HG02623 (cell line): ENCODE data around the gene UCN3.
"Not testable (repeated sequence)": the region's sequence is repeated elsewhere in the genome, so short reads cannot be mapped to it uniquely, and the experiment has no call there.

Experiments
- ATAC-seq: cut with Tn5 transposase; IDR thresholded peaks from one replicate; pipeline ENCODE4 v1.9.1; 2021; ENCODE audit warnings: moderate library complexity; ENCODE audit not compliant: unreplicated experiment

UCN3 gene

DNA sequence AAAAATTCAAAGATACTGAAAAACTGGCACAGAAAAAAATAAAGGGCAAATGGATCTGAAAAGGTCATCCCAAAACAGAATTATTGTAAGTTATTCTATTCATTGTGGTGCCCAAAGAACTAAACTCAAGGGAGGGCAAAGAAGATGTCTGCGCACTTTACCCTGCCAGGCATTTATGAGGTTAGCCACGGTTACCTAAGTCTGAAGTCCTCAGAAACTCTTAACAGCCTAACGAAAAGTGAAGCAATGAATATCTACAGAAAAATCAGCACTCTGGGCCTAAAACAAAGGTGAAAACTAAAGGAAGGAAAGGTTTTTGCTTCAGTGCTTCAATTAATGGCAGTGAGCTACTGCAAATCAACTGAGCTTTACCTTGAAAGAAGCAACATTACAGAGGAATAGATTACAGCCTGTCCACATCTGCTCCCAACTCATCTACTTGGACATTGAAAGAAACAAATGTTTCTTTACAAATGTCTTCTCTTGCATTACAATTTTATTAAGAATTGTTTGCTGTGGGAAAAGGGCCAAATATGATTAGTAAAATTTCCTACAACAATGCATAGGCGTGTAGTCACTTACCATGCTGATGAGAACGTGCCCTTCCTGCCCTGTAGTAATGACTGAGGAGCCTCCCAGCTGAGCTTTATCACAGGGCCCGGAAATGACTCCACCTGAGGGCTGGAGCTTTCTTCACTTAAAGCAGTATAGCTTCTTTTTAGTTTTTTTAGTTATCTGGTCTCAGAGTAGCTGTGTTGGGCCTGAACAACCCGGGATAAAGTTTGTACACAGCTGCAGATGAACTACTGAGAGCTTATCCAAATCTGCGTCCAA lies 39.7 kb downstream of the UCN3 start, which contains the start of gene TUBAL3:
TUBAL3 (minus strand) TSS at position 621 of the 834 bp plus-strand sequence; CDS start at position 585, 36 bp downstream.
- ATAC-seq = no peak

DNA sequence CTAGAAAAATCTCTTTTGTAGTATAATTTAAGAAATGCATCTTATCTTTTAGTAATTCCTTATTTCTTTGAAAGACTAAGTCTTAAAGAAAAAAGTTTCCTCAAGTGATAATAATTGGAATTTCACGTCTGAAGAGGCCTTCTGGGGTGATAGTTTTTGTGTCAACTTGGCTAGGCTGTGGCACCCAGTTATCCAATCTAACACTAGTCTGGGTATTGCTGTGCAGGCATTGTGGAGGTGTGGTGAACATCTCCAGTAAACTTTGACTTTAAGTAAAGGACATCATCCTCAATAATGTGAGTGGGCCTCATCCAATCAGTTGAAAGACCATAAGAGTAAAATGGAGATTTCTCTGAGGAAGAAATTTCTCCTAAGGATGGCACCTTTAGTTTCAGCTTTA lies 42.2 kb downstream of the UCN3 start:
- no peak for ATAC-seq

DNA sequence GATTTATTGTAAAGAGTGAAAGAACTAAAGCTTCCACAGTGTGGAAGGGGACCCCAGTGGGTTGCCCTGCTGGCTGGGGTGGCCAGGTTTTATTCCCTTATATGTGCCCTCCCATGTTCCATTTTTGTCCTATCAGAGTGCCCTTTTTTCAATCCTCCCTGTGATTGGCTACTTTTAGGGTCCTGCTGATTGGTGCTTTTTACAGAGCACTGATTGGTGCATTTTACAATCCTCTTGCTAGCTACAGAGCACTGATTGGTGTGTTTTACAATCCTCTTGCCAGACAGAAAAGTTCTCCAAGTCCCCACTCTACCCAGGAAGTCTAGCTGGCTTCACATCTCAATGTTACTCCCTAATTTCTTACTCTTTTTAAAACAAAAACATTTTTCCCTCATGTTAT lies 46.0 kb downstream of the UCN3 start:
- ATAC-seq = not testable (repeated sequence)

DNA sequence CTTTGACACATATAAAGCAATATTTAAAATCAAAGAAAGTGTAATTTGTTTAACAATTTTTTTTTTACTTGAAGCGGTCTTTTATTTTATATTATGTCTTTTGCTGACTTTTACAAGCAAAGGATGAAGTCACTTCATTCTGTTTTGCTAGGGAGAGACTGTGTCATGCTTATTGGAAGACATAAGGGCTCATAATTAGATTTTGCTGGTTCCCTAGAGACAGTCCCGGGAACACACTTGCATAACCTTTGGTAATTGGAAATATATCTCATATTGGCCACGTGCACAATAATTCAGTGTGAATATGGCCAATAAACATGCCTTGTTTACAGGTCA lies 47.1 kb downstream of the UCN3 start:
- no peak for ATAC-seq

DNA sequence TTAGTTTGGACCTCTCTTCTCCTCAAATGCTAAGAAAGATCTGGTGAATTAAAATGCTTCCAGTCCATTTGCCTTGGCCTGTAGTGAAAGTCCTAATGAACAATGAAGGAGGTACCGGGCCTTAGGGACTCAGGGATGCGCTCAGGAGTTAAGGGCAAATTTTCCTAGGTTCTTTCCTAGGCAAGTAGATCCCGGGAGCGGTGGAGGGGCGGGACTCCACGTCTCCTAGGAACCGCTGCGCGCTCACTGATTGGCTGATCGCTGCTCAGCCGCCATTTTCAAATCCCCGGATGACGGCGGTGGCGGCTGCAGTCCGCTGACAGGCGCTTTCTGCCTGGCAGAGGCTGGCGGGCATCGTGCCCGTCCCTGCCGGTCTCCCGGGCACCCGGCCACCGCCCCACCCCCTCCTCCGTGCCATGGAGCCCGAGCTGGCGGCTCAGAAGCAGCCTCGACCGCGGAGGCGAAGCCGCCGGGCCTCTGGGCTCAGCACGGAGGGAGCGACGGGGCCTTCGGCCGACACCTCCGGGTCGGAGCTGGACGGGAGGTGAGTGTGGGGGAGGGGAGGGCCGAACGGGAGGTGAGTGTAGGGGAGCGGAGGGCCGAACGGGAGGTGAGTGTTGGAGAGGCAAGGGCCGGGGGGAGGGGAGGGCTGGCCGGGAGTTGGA lies 47.6 kb downstream of the UCN3 start, which contains the start of gene NET1:
NET1 (plus strand) TSS at position 281 of the 665 bp plus-strand sequence; CDS start at position 417, 136 bp downstream.
- ATAC-seq = peak; percentile 98

DNA sequence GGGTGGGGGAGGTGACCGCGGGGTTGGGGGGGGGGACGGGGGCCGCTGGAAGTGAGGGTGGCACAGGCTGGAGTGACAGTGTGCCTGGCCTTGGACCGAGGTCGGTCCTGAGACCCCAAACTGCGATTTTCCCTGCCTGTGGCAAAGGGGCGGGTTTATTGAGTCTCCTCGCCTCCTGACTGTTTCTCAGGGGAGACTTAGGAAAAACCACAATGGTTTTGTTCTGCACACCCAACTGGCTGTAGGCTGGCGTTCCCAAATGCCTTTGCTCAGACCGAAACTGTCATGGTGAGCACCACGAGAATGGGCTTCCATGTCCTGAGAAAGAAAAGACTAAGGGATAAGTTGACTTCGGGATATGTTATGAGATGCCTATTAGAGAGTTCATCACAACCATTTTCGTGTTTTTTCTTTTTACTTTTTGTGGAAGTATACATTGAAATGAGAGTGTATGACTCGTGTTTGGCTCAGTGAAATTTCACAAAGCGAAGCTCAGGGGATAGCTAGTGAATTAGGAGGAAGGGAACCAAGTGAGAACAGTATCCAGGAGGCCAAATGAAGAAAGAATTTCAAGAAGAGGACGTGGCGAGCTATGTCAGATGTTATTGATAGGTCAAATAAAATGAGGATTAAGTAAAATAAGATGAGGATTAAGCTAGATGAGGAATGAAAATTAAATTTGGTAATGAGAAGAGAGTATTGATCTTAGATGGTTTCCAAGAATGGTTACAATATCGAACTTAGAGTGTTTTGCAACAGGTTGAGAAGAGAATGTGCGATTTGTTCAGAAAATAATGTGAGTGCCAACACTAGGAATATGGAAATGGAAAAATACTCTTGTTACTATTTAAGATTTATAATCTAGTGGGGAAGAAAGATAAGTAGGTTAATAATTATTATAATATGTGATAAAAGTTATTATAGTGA lies 48.5 kb downstream of the UCN3 start:
- ATAC-seq = no peak

GRCh38 chr10:5416981-5417380 lies 52.2 kb downstream of the UCN3 start:
- ATAC-seq = no peak

DNA sequence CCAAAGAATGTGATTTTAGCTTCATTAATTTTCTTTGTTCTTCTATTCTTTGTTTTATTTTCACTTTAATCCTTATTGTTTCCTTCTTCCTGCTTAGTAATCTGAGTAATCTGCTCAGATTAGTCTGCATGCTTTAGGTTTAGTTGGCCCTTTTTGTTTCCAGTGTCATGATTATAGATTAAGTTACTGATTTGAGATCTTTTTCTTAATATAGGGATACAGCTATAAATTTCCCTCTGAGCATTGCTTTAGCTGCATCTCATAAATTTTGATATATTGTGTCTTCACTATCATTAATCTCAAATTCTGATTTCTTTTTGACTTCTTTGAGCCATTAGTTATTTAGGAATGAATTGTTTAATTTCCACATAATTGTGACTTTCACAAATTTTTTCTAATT lies 53.8 kb downstream of the UCN3 start:
- no peak for ATAC-seq

DNA sequence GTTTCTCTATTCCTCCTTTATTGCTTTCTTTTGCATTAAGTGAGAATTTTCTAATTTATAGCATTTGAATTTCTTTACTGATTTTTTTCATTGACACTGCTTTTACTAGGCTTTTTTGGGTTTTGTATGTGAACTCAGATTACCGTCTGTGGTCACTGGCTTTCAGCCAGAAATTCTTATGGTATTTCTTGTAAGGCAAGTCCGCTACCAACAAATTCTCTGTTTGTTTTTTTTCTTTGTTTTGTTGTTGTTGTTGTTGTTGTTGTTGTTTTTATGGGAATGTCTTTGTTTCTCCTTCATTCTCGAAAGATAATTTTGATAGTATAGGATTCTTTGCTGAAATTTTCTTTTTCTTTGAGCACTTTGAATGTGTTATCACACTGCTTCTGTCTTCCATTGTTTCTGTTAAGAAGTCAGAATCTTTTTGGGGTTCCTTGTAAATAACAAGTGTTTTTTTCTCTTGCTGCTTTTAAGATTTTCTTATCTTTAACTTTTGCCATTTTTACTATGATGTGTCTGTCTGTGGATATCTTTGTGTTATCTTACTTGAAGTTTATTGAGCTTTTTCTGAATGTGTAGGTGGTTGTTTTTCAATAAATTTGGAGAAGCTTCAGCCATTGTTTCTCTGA lies 54.8 kb downstream of the UCN3 start:
- ATAC-seq = no peak

DNA sequence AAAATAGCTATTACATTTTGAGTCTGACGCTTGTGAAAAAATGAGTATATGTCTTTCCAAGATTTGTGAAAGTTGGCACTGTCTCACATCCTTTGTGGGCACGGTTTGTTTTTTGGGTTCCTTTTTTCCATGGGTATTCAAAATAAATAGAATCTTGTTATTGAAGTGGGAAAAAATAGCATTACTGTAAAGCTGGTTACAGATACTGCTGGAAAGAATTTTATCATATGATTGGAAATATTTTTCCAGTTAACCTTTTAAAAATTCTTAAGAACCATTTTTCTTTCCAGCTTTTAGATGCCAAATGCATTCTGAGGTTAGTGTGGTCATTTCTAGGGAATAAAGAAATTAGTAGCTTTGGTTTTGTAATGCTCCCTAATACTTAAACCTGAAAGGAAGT lies 59.0 kb downstream of the UCN3 start:
- no peak for ATAC-seq
